Measurements from ENCODE around the gene HIC2. TPM values are rescaled to one million over a fixed set of nuclear protein-coding genes. Genes with fewer than 3 reads are reported as not detected.
"Not testable (repeated sequence)": the region's sequence is repeated elsewhere in the genome, so short reads cannot be mapped to it uniquely, and the experiment has no call there.

HIC2 gene, protein sequence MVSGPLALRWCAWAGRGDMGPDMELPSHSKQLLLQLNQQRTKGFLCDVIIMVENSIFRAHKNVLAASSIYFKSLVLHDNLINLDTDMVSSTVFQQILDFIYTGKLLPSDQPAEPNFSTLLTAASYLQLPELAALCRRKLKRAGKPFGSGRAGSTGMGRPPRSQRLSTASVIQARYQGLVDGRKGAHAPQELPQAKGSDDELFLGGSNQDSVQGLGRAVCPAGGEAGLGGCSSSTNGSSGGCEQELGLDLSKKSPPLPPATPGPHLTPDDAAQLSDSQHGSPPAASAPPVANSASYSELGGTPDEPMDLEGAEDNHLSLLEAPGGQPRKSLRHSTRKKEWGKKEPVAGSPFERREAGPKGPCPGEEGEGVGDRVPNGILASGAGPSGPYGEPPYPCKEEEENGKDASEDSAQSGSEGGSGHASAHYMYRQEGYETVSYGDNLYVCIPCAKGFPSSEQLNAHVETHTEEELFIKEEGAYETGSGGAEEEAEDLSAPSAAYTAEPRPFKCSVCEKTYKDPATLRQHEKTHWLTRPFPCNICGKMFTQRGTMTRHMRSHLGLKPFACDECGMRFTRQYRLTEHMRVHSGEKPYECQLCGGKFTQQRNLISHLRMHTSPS
- 1 to 10 TPM in 5 of 6 experiments, under 1 TPM in 1; 0.88 to 1.9 (median 1.4) TPM for total RNA-seq
- long read RNA-seq = 0 reads

DNA sequence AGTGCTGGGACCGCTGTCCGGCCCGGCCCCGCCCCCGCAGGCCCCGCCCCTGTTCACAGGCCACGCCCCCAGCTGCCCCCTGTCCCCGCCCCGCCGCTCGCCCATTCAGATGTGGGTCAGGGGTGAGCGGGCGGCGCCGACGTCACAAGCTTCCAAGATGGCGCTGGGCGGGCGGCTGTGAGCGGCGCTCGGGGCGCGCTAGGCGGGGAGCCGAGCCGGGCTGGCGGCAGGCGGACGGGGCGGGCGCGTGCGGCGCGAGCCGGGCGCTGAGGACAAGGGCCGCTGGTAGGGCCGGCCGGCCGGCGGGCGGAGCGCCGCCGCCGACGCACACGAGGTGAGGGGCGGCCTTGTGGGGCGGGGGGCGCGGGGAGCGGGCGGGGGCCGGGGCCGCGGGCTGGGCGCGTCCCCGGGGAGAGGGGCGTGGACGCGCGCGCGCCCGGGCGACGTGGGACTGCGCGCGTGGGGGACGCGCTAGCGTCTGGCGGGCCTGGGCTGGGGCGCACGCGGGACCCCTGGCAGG is at the start of gene HIC2:
HIC2 (plus strand) TSS at position 145 of the 520 bp plus-strand sequence. CDS start 25,461 bp downstream, outside the sequence.
- H3K36me3 ChIP-seq; H3K27ac ChIP-seq; H3K4me1 ChIP-seq; H3K27me3 ChIP-seq; H3K9me3 ChIP-seq; intact Hi-C loops (cut with DNase I): not testable (repeated sequence)
- ATAC-seq (peak; percentile 95 to 97 (median 96)), DNase-seq (peak in 2 of 3 donors; percentile 13 to 19)
- WGBS (ENCODE audit: insufficient coverage, low coverage, low lambda C conversion rate, missing lambda C conversion rate) = 3% methylated on average over 17 of the region's 81 CpGs
- H3K4me3 ChIP-seq = peak within 1 kb of the TSS; percentile 33 to 50 (median 36)

DNA sequence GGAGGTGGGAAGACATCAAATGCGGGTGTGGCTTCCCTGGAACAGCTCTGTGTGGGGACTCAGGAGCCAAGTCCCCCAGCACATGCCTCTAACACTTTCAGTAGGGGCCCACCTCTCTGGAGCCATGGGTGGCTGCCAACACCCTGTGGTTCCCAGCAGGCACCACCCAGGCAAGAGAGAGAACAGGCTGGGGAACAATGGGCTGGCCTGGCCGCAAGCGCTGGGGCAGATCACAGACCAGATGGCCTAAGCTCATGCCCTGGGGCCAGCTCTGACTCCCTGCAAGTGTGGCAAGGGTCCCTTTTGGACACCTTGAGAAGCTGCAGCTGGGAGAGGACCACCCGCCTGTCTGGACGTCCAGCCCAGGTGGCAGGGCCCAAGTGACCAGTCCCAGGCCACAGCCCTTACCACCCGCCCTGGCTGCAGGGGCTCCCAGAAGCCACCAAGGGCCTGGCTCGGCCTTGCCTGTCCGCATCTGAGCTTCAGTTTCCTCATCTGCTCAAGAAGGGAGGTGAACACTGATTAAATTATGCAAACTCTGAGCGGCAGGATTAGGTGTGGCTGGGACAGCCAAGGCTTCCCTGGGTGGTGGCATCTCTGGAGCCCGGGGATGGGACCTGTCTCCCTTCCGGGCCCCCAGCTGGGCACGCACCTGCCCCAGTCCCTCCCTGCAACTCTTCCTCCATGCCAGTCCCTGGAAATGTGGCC is 48.4 kb upstream of the HIC2 start:
- H3K27me3 ChIP-seq; ATAC-seq; H3K4me3 ChIP-seq; H3K4me1 ChIP-seq; H3K9me3 ChIP-seq; H3K27ac ChIP-seq; intact Hi-C loops (cut with DNase I); H3K36me3 ChIP-seq: not testable (repeated sequence)
- no CpG with 5 or more reads among the region's 12 CpGs for WGBS (ENCODE audit: insufficient coverage, low coverage, low lambda C conversion rate, missing lambda C conversion rate)
- DNase-seq = peak in 1 of 3 donors; percentile 16

DNA sequence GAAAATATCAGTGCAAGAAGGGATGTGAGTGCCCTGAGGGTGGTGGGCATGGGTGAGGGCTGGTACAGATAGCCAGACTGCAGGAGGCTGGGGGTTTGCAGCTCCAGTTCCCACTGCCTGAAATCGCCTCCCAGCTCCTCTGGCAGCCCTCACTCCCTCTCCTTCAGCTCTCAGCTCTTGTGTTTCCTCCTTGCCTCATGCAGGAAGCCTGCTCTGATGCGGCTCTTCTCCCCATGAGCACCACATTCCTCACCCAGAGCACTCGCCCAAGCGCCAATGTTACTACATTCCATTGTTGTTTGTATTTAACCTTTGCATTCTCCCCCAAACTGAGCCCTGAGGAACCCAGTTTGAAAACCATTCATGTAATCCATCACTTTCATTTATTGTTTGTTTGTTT is 41.3 kb upstream of the HIC2 start:
- intact Hi-C loops (cut with DNase I); ATAC-seq; H3K4me1 ChIP-seq: not testable (repeated sequence)

GRCh38 chr22:21383701-21384467 is 33.3 kb upstream of the HIC2 start, which contains the start of gene RIMBP3B:
Gene RIMBP3B (plus strand): TSS chr22:21383751. CDS start chr22:21383859, 108 bp downstream.
- DNase-seq; intact Hi-C loops (cut with DNase I); H3K36me3 ChIP-seq; H3K9me3 ChIP-seq; H3K4me1 ChIP-seq; H3K27me3 ChIP-seq; H3K4me3 ChIP-seq; H3K27ac ChIP-seq: not testable (repeated sequence)
- WGBS (ENCODE audit: insufficient coverage, low coverage, low lambda C conversion rate, missing lambda C conversion rate) = no CpG with 5 or more reads among the region's 91 CpGs
- peak; percentile 83 to 89 (median 87) for ATAC-seq

More for the DNA sequence above, 41.3 kb upstream of the HIC2 start:
- no CpG with 5 or more reads among the region's 4 CpGs for WGBS (ENCODE audit: insufficient coverage, low coverage, low lambda C conversion rate, missing lambda C conversion rate)
- not testable (repeated sequence) for H3K27ac ChIP-seq, H3K27me3 ChIP-seq, H3K36me3 ChIP-seq, H3K9me3 ChIP-seq, DNase-seq, H3K4me3 ChIP-seq

DNA sequence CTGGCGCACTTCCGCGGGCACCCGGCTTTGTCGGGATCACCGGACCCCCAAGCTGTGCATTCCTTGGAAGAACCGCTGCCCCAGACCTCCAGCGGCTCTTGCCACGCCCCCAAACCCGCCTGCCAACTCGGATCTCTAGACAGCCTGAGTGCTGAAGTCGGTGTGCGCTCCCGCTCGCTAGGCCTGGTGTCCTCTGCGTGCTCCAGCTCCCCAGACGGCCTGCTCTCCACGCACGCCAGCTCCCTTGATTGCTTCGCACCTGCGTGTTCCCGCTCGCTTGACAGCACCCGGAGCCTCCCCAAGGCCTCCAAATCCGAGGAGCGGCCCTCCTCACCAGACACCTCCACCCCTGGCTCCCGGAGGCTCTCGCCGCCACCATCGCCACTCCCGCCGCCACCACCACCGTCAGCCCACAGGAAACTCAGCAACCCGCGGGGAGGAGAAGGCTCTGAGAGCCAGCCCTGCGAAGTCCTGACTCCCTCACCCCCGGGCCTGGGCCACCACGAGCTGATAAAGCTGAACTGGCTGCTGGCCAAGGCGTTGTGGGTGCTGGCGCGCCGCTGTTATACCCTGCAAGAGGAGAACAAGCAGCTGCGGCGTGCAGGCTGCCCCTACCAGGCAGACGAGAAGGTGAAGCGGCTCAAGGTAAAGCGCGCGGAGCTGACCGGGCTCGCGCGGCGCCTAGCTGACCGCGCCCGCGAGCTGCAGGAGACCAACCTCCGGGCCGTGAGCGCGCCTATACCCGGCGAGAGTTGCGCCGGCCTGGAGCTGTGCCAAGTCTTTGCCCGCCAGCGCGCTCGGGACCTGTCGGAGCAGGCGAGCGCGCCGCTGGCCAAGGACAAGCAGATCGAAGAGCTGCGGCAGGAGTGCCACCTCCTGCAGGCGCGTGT is 32.5 kb upstream of the HIC2 start:
- H3K36me3 ChIP-seq; H3K27me3 ChIP-seq; H3K4me1 ChIP-seq; H3K27ac ChIP-seq; DNase-seq; H3K9me3 ChIP-seq; H3K4me3 ChIP-seq; intact Hi-C loops (cut with DNase I): not testable (repeated sequence)
- no CpG with 5 or more reads among the region's 79 CpGs for WGBS (ENCODE audit: insufficient coverage, low coverage, low lambda C conversion rate, missing lambda C conversion rate)
- peak; percentile 49 to 60 (median 54) for ATAC-seq

- intact Hi-C loops (cut with DNase I); H3K4me1 ChIP-seq; ATAC-seq; H3K9me3 ChIP-seq; H3K27ac ChIP-seq; H3K36me3 ChIP-seq; H3K4me3 ChIP-seq; DNase-seq; H3K27me3 ChIP-seq: not testable (repeated sequence)
- no CpG with 5 or more reads among the region's 7 CpGs for WGBS (ENCODE audit: insufficient coverage, low coverage, low lambda C conversion rate, missing lambda C conversion rate)
Observed at GRCh38 chr22:21389480-21389879, 27.7 kb upstream of the HIC2 start.

GRCh38 chr22:21390013-21390412 is 27.2 kb upstream of the HIC2 start:
- H3K4me1 ChIP-seq; DNase-seq; H3K9me3 ChIP-seq; intact Hi-C loops (cut with DNase I); H3K4me3 ChIP-seq; H3K36me3 ChIP-seq; H3K27me3 ChIP-seq; H3K27ac ChIP-seq; ATAC-seq: not testable (repeated sequence)
- no CpG with 5 or more reads among the region's 9 CpGs for WGBS (ENCODE audit: insufficient coverage, low coverage, low lambda C conversion rate, missing lambda C conversion rate)

DNA sequence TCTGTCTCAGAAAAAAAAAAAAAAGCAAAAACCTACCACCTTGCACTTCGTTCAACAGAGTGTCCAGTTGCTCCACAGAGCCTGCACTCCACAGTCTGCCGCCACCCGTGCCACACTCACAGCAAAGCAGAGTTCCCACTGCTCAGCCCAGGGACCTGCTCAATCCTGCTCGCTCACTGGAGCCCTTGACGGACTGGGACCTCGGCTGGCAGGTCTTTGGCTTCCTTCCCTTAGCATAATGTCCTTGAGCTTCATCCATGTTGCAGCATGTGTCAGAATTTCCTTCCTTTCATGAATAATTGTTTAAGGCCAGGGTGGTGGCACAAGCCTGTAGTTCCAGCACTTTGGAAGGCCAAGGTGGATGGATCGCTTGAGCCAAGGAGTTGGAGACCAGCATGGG is 22.6 kb upstream of the HIC2 start:
- H3K27me3 ChIP-seq; H3K27ac ChIP-seq; intact Hi-C loops (cut with DNase I); H3K4me3 ChIP-seq; DNase-seq; H3K36me3 ChIP-seq; H3K4me1 ChIP-seq; ATAC-seq; H3K9me3 ChIP-seq: not testable (repeated sequence)
- no CpG with 5 or more reads among the region's 7 CpGs for WGBS (ENCODE audit: insufficient coverage, low coverage, low lambda C conversion rate, missing lambda C conversion rate)

DNA sequence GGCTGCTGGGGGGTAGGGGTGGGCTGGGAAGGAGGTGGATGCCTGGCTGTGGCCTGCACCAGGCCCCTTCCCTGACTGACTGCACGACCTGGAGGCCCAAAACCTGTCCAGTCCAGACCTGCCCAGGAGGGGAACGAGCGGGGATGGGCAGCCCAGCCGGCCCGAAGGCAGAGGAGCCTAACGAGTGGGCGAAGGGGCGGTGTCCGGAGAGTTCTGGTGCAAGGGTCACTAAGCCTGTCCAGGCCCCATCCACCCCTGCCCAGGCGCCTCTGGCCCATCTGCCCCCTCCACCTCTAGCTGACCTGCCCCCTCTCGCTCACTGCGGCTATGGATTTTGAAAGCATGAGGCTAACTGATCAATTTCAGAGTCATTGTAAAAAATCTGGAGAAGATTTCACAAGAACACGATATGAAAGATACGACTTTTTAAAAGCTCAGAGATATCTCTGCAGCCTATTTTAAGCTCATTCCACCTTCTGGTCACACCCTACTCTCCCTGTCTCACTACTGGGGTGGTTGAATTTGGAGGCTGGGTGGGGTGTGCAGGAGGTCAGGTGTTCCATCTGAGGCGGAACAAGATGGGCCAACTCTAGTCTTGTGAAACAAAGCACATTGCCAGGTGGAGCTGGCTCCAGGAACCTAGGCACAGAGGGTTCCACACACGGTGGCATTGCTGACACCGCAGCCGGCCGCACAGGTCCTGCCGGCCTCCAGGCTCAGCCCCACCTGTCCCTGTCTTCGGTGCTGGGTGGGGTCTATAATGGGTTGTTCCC is 15.8 kb upstream of the HIC2 start:
- no CpG with 5 or more reads among the region's 21 CpGs for WGBS (ENCODE audit: insufficient coverage, low coverage, low lambda C conversion rate, missing lambda C conversion rate)
- H3K4me3 ChIP-seq; H3K27me3 ChIP-seq; H3K4me1 ChIP-seq; H3K27ac ChIP-seq; H3K36me3 ChIP-seq; intact Hi-C loops (cut with DNase I); H3K9me3 ChIP-seq; DNase-seq: not testable (repeated sequence)
- peak in 3 of 4 donors; percentile 16 to 39 (median 18) for ATAC-seq
